ENCODE data around the gene CIAO1. TPM values are rescaled to one million over a fixed set of nuclear protein-coding genes. Genes with fewer than 3 reads are reported as not detected.
"Not testable (repeated sequence)": the region's sequence is repeated elsewhere in the genome, so short reads cannot be mapped to it uniquely, and the experiment has no call there.

The CIAO1 gene
- total and polyA plus RNA-seq, 7 donors = 45.6 to 110 (median 77.4) TPM

- Histone ChIP-seq H3K27ac (peak overlapping the region in 3 of 4 donors; percentile 43 to 83 (median 79)), H3K4me1 (peaks cover 0 to 51% (median 42%) of the 10 kb centered on the region in 4 donors), H3K9me3 (no peaks in the 10 kb centered on the region), H3K4me3 (no peak overlapping the region), H3K36me3 (peaks cover 11 to 59% (median 37%) of the 10 kb centered on the region in 4 donors), H3K27me3 (no peaks in the 10 kb centered on the region)
- no peak for TF ChIP-seq POLR2A (IDR thresholded peaks at IDR 0.05)
- no peak for TF ChIP-seq EP300 (IDR thresholded peaks at IDR 0.05)
- TF ChIP-seq CTCF (IDR thresholded peaks at IDR 0.05) = no peak
- no peak for TF ChIP-seq POLR2AphosphoS5 (IDR thresholded peaks at IDR 0.05)
- intact Hi-C loops (cut with DNase I) = no loop called here
- peak; percentile 50 for DNase-seq
- whole genome bisulfite sequencing, 2 donors = 48 to 86% methylated on average over 6 of the region's 6 CpGs
Measured at GRCh38 chr2:96256611-96257113, 9.4 kb upstream of the CIAO1 start.

- WGBS, 2 donors = 94% methylated on average over 3 of the region's 3 CpGs
- Histone ChIP-seq H3K36me3 (peaks cover 11 to 50% (median 35%) of the 10 kb centered on the region in 4 donors), H3K27ac (peak overlapping the region; percentile 76 to 83 (median 80)), H3K4me1 (peaks cover 0 to 54% (median 48%) of the 10 kb centered on the region in 4 donors)
- H3K4me3 ChIP-seq; H3K27me3 ChIP-seq; H3K9me3 ChIP-seq; intact Hi-C loops (cut with DNase I); DNase-seq: not testable (repeated sequence)
Measured at GRCh38 chr2:96257744-96258143, 8.3 kb upstream of the CIAO1 start.

- intact Hi-C loops (cut with DNase I) = no loop called here
- TF ChIP-seq CTCF (IDR thresholded peaks at IDR 0.05) = no peak
- no peak for TF ChIP-seq EP300 (IDR thresholded peaks at IDR 0.05)
- no peak for TF ChIP-seq POLR2AphosphoS5 (IDR thresholded peaks at IDR 0.05)
- TF ChIP-seq POLR2A (IDR thresholded peaks at IDR 0.05) = no peak
- 90 to 91% methylated on average over 7 of the region's 7 CpGs for WGBS, 2 donors
- DNase-seq = peak; percentile 53
- H3K27ac ChIP-seq = peak overlapping the region; percentile 76 to 83 (median 80)
- H3K4me1 ChIP-seq = peaks cover 0 to 58% (median 50%) of the 10 kb centered on the region in 4 donors
- no peaks in the 10 kb centered on the region for H3K9me3 ChIP-seq
- H3K27me3 ChIP-seq = no peaks in the 10 kb centered on the region
- H3K36me3 ChIP-seq = peaks cover 8 to 44% (median 28%) of the 10 kb centered on the region in 4 donors
- H3K4me3 ChIP-seq = no peak overlapping the region
Measured at GRCh38 chr2:96258166-96259022, 7.6 kb upstream of the CIAO1 start.

- peak; percentile 63 for DNase-seq
- peak in 1 of 4 donors; percentile 16 for TF ChIP-seq POLR2AphosphoS5 (IDR thresholded peaks at IDR 0.05)
- TF ChIP-seq POLR2A (IDR thresholded peaks at IDR 0.05) = no peak
- Histone ChIP-seq H3K9me3 (no peaks in the 10 kb centered on the region), H3K27ac (peak overlapping the region; percentile 76 to 83 (median 80)), H3K4me3 (no peak overlapping the region), H3K36me3 (peaks cover 0 to 41% (median 17%) of the 10 kb centered on the region in 4 donors), H3K4me1 (peaks cover 0 to 69% (median 62%) of the 10 kb centered on the region in 4 donors), H3K27me3 (no peaks in the 10 kb centered on the region)
- 43 to 69% methylated on average over 5 of the region's 5 CpGs for WGBS, 2 donors
- intact Hi-C loops (cut with DNase I) = no loop called here
Measured at GRCh38 chr2:96259497-96259921, 6.5 kb upstream of the CIAO1 start.

GRCh38 chr2:96260387-96261260 lies 5.4 kb upstream of the CIAO1 start:
- peak overlapping the region in 1 of 4 donors; percentile 6 for H3K4me3 ChIP-seq

More at GRCh38 chr2:96260387-96261260, 5.4 kb upstream of the CIAO1 start:
- WGBS, 2 donors = 31 to 54% methylated on average over 10 of the region's 10 CpGs
- Histone ChIP-seq H3K27ac (peak overlapping the region; percentile 76 to 83 (median 80)), H3K9me3 (no peaks in the 10 kb centered on the region), H3K4me1 (peaks cover 0 to 76% (median 67%) of the 10 kb centered on the region in 4 donors), H3K36me3 (peaks cover 0 to 30% (median 9%) of the 10 kb centered on the region in 4 donors), H3K27me3 (no peaks in the 10 kb centered on the region)
- TF ChIP-seq EP300 (IDR thresholded peaks at IDR 0.05) (no peak), POLR2A (IDR thresholded peaks at IDR 0.05) (no peak), POLR2AphosphoS5 (IDR thresholded peaks at IDR 0.05) (peak in 2 of 4 donors; percentile 45 to 71), CTCF (IDR thresholded peaks at IDR 0.05) (peak in 2 of 4 experiments; percentile 13)
- intact Hi-C loops (cut with DNase I) = loop anchor here (5.0 to 10.0 kb wide), 2 partner anchors 118 to 1096 kb away; partner anchors contain the start of gene ZNF2
- DNase-seq = peak; percentile 77

Measured in sigmoid colon (tissue), 7 donors.